DMS 273 (cell line): ENCODE results near the gene SPI1.

Experiments used
- DNase-seq: peaks from one replicate; lab custom pipeline; 2025; ENCODE audit not compliant: unreplicated experiment; lab: John Stamatoyannopoulos, UW

The SPI1 gene

GRCh38 chr11:47389577-47390421 lies 11.5 kb upstream of the SPI1 start:
- DNase-seq, result no peak

GRCh38 chr11:47388697-47389576 lies 10.6 kb upstream of the SPI1 start:
- DNase-seq, result no peak

GRCh38 chr11:47387944-47388696 lies 9.8 kb upstream of the SPI1 start:
- no peak for DNase-seq

- no peak for DNase-seq
Observed at GRCh38 chr11:47384498-47384897, 6.2 kb upstream of the SPI1 start.

GRCh38 chr11:47383071-47383470 lies 4.7 kb upstream of the SPI1 start:
- no peak for DNase-seq

- no peak for DNase-seq
Observed at GRCh38 chr11:47380078-47380477, 1.7 kb upstream of the SPI1 start.

GRCh38 chr11:47379317-47379716 lies 970 bp upstream of the SPI1 start:
- no peak for DNase-seq

- no peak for DNase-seq
Observed at GRCh38 chr11:47378836-47379170, 456 bp upstream of the SPI1 start.

GRCh38 chr11:47377571-47378009 lies 757 bp downstream of the SPI1 start:
- no peak for DNase-seq

GRCh38 chr11:47376525-47377371 lies 1.6 kb downstream of the SPI1 start:
- no peak for DNase-seq

- no peak for DNase-seq
Observed at GRCh38 chr11:47376107-47376524, 2.2 kb downstream of the SPI1 start.

- no peak for DNase-seq
Observed at GRCh38 chr11:47375546-47376085, 2.7 kb downstream of the SPI1 start.

GRCh38 chr11:47375020-47375419 lies 3.3 kb downstream of the SPI1 start:
- DNase-seq, result no peak

GRCh38 chr11:47374720-47375019 lies 3.7 kb downstream of the SPI1 start:
- no peak for DNase-seq

GRCh38 chr11:47373876-47374719 lies 4.2 kb downstream of the SPI1 start:
- DNase-seq, result peak; percentile 86

GRCh38 chr11:47372422-47372821 lies 5.9 kb downstream of the SPI1 start:
- DNase-seq, result no peak

GRCh38 chr11:47369676-47370075 lies 8.7 kb downstream of the SPI1 start:
- DNase-seq, result no peak

GRCh38 chr11:47366020-47366490 lies 12.3 kb downstream of the SPI1 start:
- DNase-seq, result no peak

- DNase-seq, result no peak
Observed at GRCh38 chr11:47361419-47361818, 16.9 kb downstream of the SPI1 start.
